Measurements from ENCODE around the gene RNF213.

- TF ChIP-seq POLR2A (IDR thresholded peaks at IDR 0.05) (no peak), CTCF (IDR thresholded peaks at IDR 0.05) (no peak)
Measured at GRCh38 chr17:80261159-80261894, 675 bp downstream of the RNF213 start.

Data from adrenal gland (tissue), 5 donors.